AG04450 (cell line): Measurements from ENCODE around the gene MYO1G. TPM values are rescaled to one million over a fixed set of nuclear protein-coding genes. Genes with fewer than 3 reads are reported as not detected.

Experiments
- CTCF ChIA-PET: fragments of 300-600, 350-600 bp; formaldehyde crosslinking; extraction: SDS; loops from one replicate; lab custom pipeline; 2022; ENCODE audit warnings: antibody characterized with exemption, inconsistent platforms; lab: Charles Lee
- POLR2A ChIA-PET: fragments of 350-600 bp; formaldehyde crosslinking; extraction: SDS; loops from one replicate; lab custom pipeline; 2021; ENCODE audit warnings: antibody characterized with exemption, inconsistent platforms; lab: Yijun Ruan, JAX
- DNase-seq: peaks from one replicate; pipeline ENCODE4 v3.0.0-alpha.2; 2011; ENCODE audit warnings: low read depth, low spot score
- H3K27ac ChIP-seq: one replicate; pipeline ENCODE4 v1.5.1; 2012; ENCODE audit warnings: low read depth, low read length, control low read depth
- H3K27me3 ChIP-seq: one replicate; pipeline ENCODE4 v1.6.0; 2012; ENCODE audit warnings: low read length; ENCODE audit not compliant: control insufficient read depth, insufficient read depth
- H3K4me3 ChIP-seq: 2 replicates; pipeline ENCODE4 v1.5.1; 2011; ENCODE audit warnings: mild to moderate bottlenecking, low read depth, low read length, control low read depth
- H3K9me3 ChIP-seq: 2 replicates; pipeline ENCODE4 v1.5.1; 2012; ENCODE audit warnings: low read length; ENCODE audit not compliant: control insufficient read depth, insufficient read depth
- CTCF ChIP-seq: IDR thresholded peaks from 2 replicates; pipeline ENCODE4 v1.5.1; 2011; ENCODE audit warnings: low read depth, low read length, control low read depth, inconsistent platforms
- polyA plus RNA-seq: library from polyadenylated mRNA; depleted of rRNA; stranded (reverse); fragments of >200 nt; gene quantifications from 2 replicates; pipeline ENCODE4 v1.2.3, GENCODE V29; 2011

Gene MYO1G
- polyA plus RNA-seq, 1 experiment = not detected

- CTCF ChIA-PET = interaction anchor here (0.6 to 0.9 kb wide), 3 partner anchors 17 to 144 kb away, joined by 3 read pairs; no protein-coding TSS in a partner anchor
- TF ChIP-seq CTCF = no peak
- H3K27ac ChIP-seq = peak overlapping the region; percentile 93
- peak; percentile 29 for DNase-seq
- POLR2A ChIA-PET = interaction anchor here (1.4 kb wide), 1 partner anchor 105 kb away, joined by 4 read pairs; the partner anchor contains the start of gene PURB
- H3K27me3 ChIP-seq = no peaks in the 10 kb centered on the region
- no peak overlapping the region for H3K4me3 ChIP-seq
- H3K9me3 ChIP-seq = no peaks in the 10 kb centered on the region
Measured at GRCh38 chr7:44990109-44991023, 11.6 kb upstream of the MYO1G start.

- H3K27me3 ChIP-seq = no peaks in the 10 kb centered on the region
- no peak for TF ChIP-seq CTCF
- H3K9me3 ChIP-seq = no peaks in the 10 kb centered on the region
- CTCF ChIA-PET = no interaction called here
- POLR2A ChIA-PET = no interaction called here
- H3K4me3 ChIP-seq = no peak overlapping the region
- no peak overlapping the region for H3K27ac ChIP-seq
- DNase-seq = no peak
Measured at GRCh38 chr7:44989132-44989531, 10.3 kb upstream of the MYO1G start.

- H3K9me3 ChIP-seq = no peaks in the 10 kb centered on the region
- no peak overlapping the region for H3K4me3 ChIP-seq
- no peak for TF ChIP-seq CTCF
- no peak for DNase-seq
- POLR2A ChIA-PET = no interaction called here
- H3K27ac ChIP-seq = no peak overlapping the region
- CTCF ChIA-PET = no interaction called here
- H3K27me3 ChIP-seq = no peaks in the 10 kb centered on the region
Measured at GRCh38 chr7:44988701-44989100, 9.9 kb upstream of the MYO1G start.

GRCh38 chr7:44987996-44988395 lies 9.2 kb upstream of the MYO1G start:
- CTCF ChIA-PET = interaction anchor here (0.6 kb wide), 1 partner anchor 40 kb away, joined by 4 read pairs; no protein-coding TSS in a partner anchor
- no peak for TF ChIP-seq CTCF
- POLR2A ChIA-PET = no interaction called here
- Histone ChIP-seq H3K4me3 (no peak overlapping the region), H3K27ac (no peak overlapping the region), H3K9me3 (no peaks in the 10 kb centered on the region), H3K27me3 (no peaks in the 10 kb centered on the region)
- DNase-seq = no peak

GRCh38 chr7:44987457-44987856 lies 8.6 kb upstream of the MYO1G start:
- DNase-seq = no peak
- ChIA-PET CTCF (no interaction called here), POLR2A (no interaction called here)
- H3K9me3 ChIP-seq = no peaks in the 10 kb centered on the region
- no peaks in the 10 kb centered on the region for H3K27me3 ChIP-seq
- no peak overlapping the region for H3K27ac ChIP-seq
- TF ChIP-seq CTCF = no peak
- H3K4me3 ChIP-seq = no peak overlapping the region
